ENCODE results near the gene WFDC1.

Gene WFDC1

GRCh38 chr16:84329016-84329415 lies 34.3 kb downstream of the WFDC1 start:
- no peak for DNase-seq (ENCODE audit: low read depth)
- H3K4me3 ChIP-seq (ENCODE audit: low read depth, low read length), result no peak overlapping the region
- TF ChIP-seq MYC (IDR thresholded peaks at IDR 0.05; ENCODE audit: low read depth, low read length) (no peak), POLR2A (IDR thresholded peaks at IDR 0.05; ENCODE audit: extremely low read depth, insufficient read length) (no peak), CTCF (IDR thresholded peaks at IDR 0.05; ENCODE audit: low read depth, low read length) (no peak), MAX (IDR thresholded peaks at IDR 0.05; ENCODE audit: low read depth, low read length) (no peak)

GRCh38 chr16:84329843-84330684 lies 35.4 kb downstream of the WFDC1 start:
- TF ChIP-seq MYC (IDR thresholded peaks at IDR 0.05; ENCODE audit: low read depth, low read length) (no peak), MAX (IDR thresholded peaks at IDR 0.05; ENCODE audit: low read depth, low read length) (no peak), POLR2A (IDR thresholded peaks at IDR 0.05; ENCODE audit: extremely low read depth, insufficient read length) (no peak), CTCF (IDR thresholded peaks at IDR 0.05; ENCODE audit: low read depth, low read length) (no peak)

GRCh38 chr16:84330685-84331050 lies 36.0 kb downstream of the WFDC1 start:
- TF ChIP-seq POLR2A (IDR thresholded peaks at IDR 0.05; ENCODE audit: extremely low read depth, insufficient read length), result no peak
- TF ChIP-seq CTCF (IDR thresholded peaks at IDR 0.05; ENCODE audit: low read depth, low read length), result no peak
- no peak for TF ChIP-seq MAX (IDR thresholded peaks at IDR 0.05; ENCODE audit: low read depth, low read length)
- no peak for TF ChIP-seq MYC (IDR thresholded peaks at IDR 0.05; ENCODE audit: low read depth, low read length)
- no peak overlapping the region for H3K4me3 ChIP-seq (ENCODE audit: low read depth, low read length)
- DNase-seq (ENCODE audit: low read depth), result no peak

More at GRCh38 chr16:84329843-84330684, 35.4 kb downstream of the WFDC1 start:
- no peak overlapping the region for H3K4me3 ChIP-seq (ENCODE audit: low read depth, low read length)
- no peak for DNase-seq (ENCODE audit: low read depth)

GRCh38 chr16:84331998-84332780 lies 37.5 kb downstream of the WFDC1 start:
- H3K4me3 ChIP-seq (ENCODE audit: low read depth, low read length), result no peak overlapping the region
- DNase-seq (ENCODE audit: low read depth), result no peak
- TF ChIP-seq CTCF (IDR thresholded peaks at IDR 0.05; ENCODE audit: low read depth, low read length) (no peak), MAX (IDR thresholded peaks at IDR 0.05; ENCODE audit: low read depth, low read length) (no peak), POLR2A (IDR thresholded peaks at IDR 0.05; ENCODE audit: extremely low read depth, insufficient read length) (no peak), MYC (IDR thresholded peaks at IDR 0.05; ENCODE audit: low read depth, low read length) (no peak)

- DNase-seq (ENCODE audit: low read depth), result no peak
- H3K4me3 ChIP-seq (ENCODE audit: low read depth, low read length), result no peak overlapping the region
- TF ChIP-seq CTCF (IDR thresholded peaks at IDR 0.05; ENCODE audit: low read depth, low read length) (peak; percentile 12), POLR2A (IDR thresholded peaks at IDR 0.05; ENCODE audit: extremely low read depth, insufficient read length) (no peak)
Measured at GRCh38 chr16:84332975-84333684, 38.5 kb downstream of the WFDC1 start.

Data from NB4 (cell line).